Gastrocnemius medialis (tissue), 4 donors: ENCODE data around the gene MPP2. TPM values are rescaled to one million over a fixed set of nuclear protein-coding genes. Genes with fewer than 3 reads are reported as not detected.

Experiments used
- ATAC-seq, 2 donors: fragments of 150-250 bp; one replicate each; pipeline ENCODE4 v1.9.1; 2016
- DNase-seq, 2 donors: peaks; one replicate each; pipeline ENCODE4 v3.0.0-alpha.2; 2019
- H3K27ac ChIP-seq, 4 donors: fragments of 200-600 bp; sonication (generic); 1 replicate in 1 of 4; 2 replicates in 3 of 4; pipeline ENCODE4 v1.5.1; 2016 to 2018; ENCODE audit warnings: mild to moderate bottlenecking in 2 of 4, moderate library complexity in 1 of 4
- H3K27me3 ChIP-seq, 3 donors: fragments of 200-600 bp; sonication (generic) in 2 of 3; 1 replicate in 1 of 3; 2 replicates in 2 of 3; pipeline versions ENCODE4 v1.5.1 to v1.6.0; 2016 to 2019; ENCODE audit warnings: mild to moderate bottlenecking in 1 of 3, moderate library complexity in 1 of 3
- H3K36me3 ChIP-seq, 2 donors: fragments of 200-600 bp; sonication (generic) in 1 of 2; one replicate each; pipeline ENCODE4 v1.5.1; 2017 to 2018
- H3K4me1 ChIP-seq, 2 donors: fragments of 200-600 bp; sonication (generic) in 1 of 2; one replicate each; pipeline ENCODE4 v1.5.1; 2016 to 2017; ENCODE audit warnings: mild to moderate bottlenecking in 2 of 2
- H3K4me3 ChIP-seq, 4 donors: fragments of 200-600 bp; sonication (generic) in 3 of 4; 1 replicate in 1 of 4; 2 replicates in 3 of 4; pipeline ENCODE4 v1.5.1; 2016 to 2019; ENCODE audit warnings: mild to moderate bottlenecking in 2 of 4
- H3K9me3 ChIP-seq, 3 donors: fragments of 200-600 bp; sonication (generic) in 2 of 3; 1 replicate in 1 of 3; 2 replicates in 2 of 3; pipeline ENCODE4 v1.5.1; 2016 to 2019
- CTCF ChIP-seq, 5 experiments: fragments of 450-650 bp in 3 of 5; fragments of 200-600 bp in 2 of 5; sonication (generic) in 2 of 5; IDR thresholded peaks in 4 of 5; conservative IDR thresholded peaks in 1 of 5; 1 replicate in 4 of 5; 2 replicates in 1 of 5; pipeline ENCODE4 v1.5.1; 2016 to 2019; ENCODE audit warnings: antibody characterized with exemption in 5 of 5, mild to moderate bottlenecking in 3 of 5, moderate library complexity in 3 of 5
- POLR2A ChIP-seq, 2 donors: fragments of 450-650 bp; IDR thresholded peaks; one replicate each; pipeline ENCODE4 v1.6.1; 2017; ENCODE audit warnings: antibody characterized with exemption in 2 of 2, mild to moderate bottlenecking in 2 of 2, moderate library complexity in 2 of 2
- in situ Hi-C, 4 donors: fragments of 200-750 bp; cut with MboI; loops; one replicate each; pipeline versions ENCODE4 v1.15.0 to v1.8.0; 2017; ENCODE audit warnings: low sequenced_read_pairs in 4 of 4
- intact Hi-C: fragments of 100-400 bp; cut with DNase I; formaldehyde crosslinking; loops from one replicate; pipeline ENCODE4 v1.15.1; 2023; ENCODE audit warnings: low total_unique reads
- total RNA-seq, 4 donors: library from RNA; depleted of rRNA; stranded (reverse); fragments of >200 nt; gene quantifications; one replicate each; pipeline versions ENCODE4 v1.1.0 to v1.2.3, GENCODE V29; 2016

Gene MPP2
- total RNA-seq, 4 donors from 2014 or later = 0.39 to 3.2 (median 2.0) TPM; not detected in 1

DNA sequence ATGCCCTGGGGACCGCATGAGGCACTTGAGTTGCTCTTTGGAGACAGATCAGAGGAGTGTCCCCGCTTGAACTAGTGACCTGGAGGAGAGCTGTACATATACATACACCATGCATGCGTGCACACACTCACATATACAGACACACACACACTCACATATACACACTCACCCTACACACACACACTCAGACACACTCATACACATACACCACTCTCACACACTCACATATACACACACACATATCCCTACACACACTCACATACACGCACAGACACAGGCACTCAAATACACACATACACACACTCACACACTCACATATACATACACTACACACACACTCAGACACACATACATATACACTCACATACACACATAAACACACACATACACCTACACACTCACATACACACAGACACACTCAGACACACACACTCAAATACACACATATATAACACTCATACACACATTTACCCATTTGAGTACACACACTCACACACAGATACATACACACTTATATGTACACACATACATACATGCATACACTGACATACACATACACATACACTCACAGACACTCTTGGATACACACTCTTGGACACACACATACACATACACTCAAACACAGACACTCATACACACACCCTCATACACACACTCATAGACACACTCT is 5.4 kb upstream of the MPP2 start:
- no peak overlapping the region for H3K27ac ChIP-seq
- in situ Hi-C loops = loop anchor here in 1 of 4 donors (25.0 kb wide), 1 partner anchor 250 kb away; the partner anchor contains the start of gene ASB16
- H3K4me1 ChIP-seq = peaks cover 1 to 2% of the 10 kb centered on the region in 2 donors
- no peak for DNase-seq
- peaks cover 6 to 13% (median 11%) of the 10 kb centered on the region in 3 donors for H3K27me3 ChIP-seq
- no peaks in the 10 kb centered on the region for H3K9me3 ChIP-seq
- intact Hi-C loops = no loop called here
- no peaks in the 10 kb centered on the region for H3K36me3 ChIP-seq
- no peak for ATAC-seq
- no peak overlapping the region for H3K4me3 ChIP-seq
- TF ChIP-seq CTCF (IDR thresholded peaks at IDR 0.05 in 4 of 5, conservative IDR thresholded peaks at IDR 0.05 in 1 of 5) (no peak), POLR2A (IDR thresholded peaks at IDR 0.05) (no peak)

GRCh38 chr17:43911904-43912303 is 4.6 kb upstream of the MPP2 start:
- Histone ChIP-seq H3K4me1 (peaks cover 3 to 11% of the 10 kb centered on the region in 2 donors), H3K36me3 (no peaks in the 10 kb centered on the region), H3K4me3 (no peak overlapping the region), H3K9me3 (no peaks in the 10 kb centered on the region), H3K27me3 (peaks cover 10 to 13% (median 13%) of the 10 kb centered on the region in 3 donors), H3K27ac (no peak overlapping the region)
- DNase-seq (no peak), ATAC-seq (no peak)
- TF ChIP-seq CTCF (IDR thresholded peaks at IDR 0.05 in 4 of 5, conservative IDR thresholded peaks at IDR 0.05 in 1 of 5) = no peak
- no peak for TF ChIP-seq POLR2A (IDR thresholded peaks at IDR 0.05)
- intact Hi-C loops (no loop called here), in situ Hi-C loops (loop anchor here in 1 of 4 donors (25.0 kb wide), 1 partner anchor 250 kb away; the partner anchor contains the start of gene ASB16)

GRCh38 chr17:43909537-43910231 is 2.3 kb upstream of the MPP2 start:
- Histone ChIP-seq H3K27me3 (peaks cover 27 to 35% (median 35%) of the 10 kb centered on the region in 3 donors), H3K36me3 (no peaks in the 10 kb centered on the region), H3K9me3 (no peaks in the 10 kb centered on the region), H3K4me3 (no peak overlapping the region), H3K27ac (no peak overlapping the region), H3K4me1 (peaks cover 10 to 29% of the 10 kb centered on the region in 2 donors)
- no peak for ATAC-seq
- in situ Hi-C loops = loop anchor here in 1 of 4 donors (25.0 kb wide), 1 partner anchor 253 kb away; the partner anchor contains the start of gene ASB16
- intact Hi-C loops = loop anchor here (1.0 kb wide), 1 partner anchor 86 kb away; no protein-coding TSS in a partner anchor
- DNase-seq = no peak
- TF ChIP-seq POLR2A (IDR thresholded peaks at IDR 0.05) = no peak
- TF ChIP-seq CTCF (IDR thresholded peaks at IDR 0.05 in 4 of 5, conservative IDR thresholded peaks at IDR 0.05 in 1 of 5) = no peak

- TF ChIP-seq POLR2A (IDR thresholded peaks at IDR 0.05) (no peak), CTCF (IDR thresholded peaks at IDR 0.05 in 4 of 5, conservative IDR thresholded peaks at IDR 0.05 in 1 of 5) (no peak)
- in situ Hi-C loops (loop anchor here in 1 of 4 donors (25.0 kb wide), 1 partner anchor 254 kb away; the partner anchor contains the start of gene ASB16), intact Hi-C loops (no loop called here)
- Histone ChIP-seq H3K4me1 (peaks cover 10 to 29% of the 10 kb centered on the region in 2 donors), H3K9me3 (no peaks in the 10 kb centered on the region), H3K27me3 (peaks cover 36 to 50% (median 45%) of the 10 kb centered on the region in 3 donors), H3K4me3 (peak overlapping the region; percentile 51 to 78 (median 66)), H3K27ac (peak overlapping the region; percentile 61 to 77 (median 74)), H3K36me3 (no peaks in the 10 kb centered on the region)
- ATAC-seq (peak; percentile 48 to 65), DNase-seq (peak; percentile 29 to 30)
These were observed 824 bp upstream of the MPP2 start for GRCh38 chr17:43907998-43908721.
